GM12878 (cell line): ENCODE results near the gene SUPT4H1. TPM values are rescaled to one million over a fixed set of nuclear protein-coding genes. Genes with fewer than 3 reads are reported as not detected.

ENCODE experiments used
- ASH2L ChIP-seq: fragments of 300-600, 200-600 bp; sonication (generic); IDR thresholded peaks from 2 replicates; pipeline ENCODE4 v1.6.1; 2017; ENCODE audit warnings: low read depth, mild to moderate bottlenecking, borderline replicate concordance
- CHD1 ChIP-seq: IDR thresholded peaks from 2 replicates; pipeline ENCODE4 v1.6.1; 2012; ENCODE audit warnings: low read depth, low read length, improper control_type of control experiment
- FOXK2 ChIP-seq: fragments of 450-650 bp; IDR thresholded peaks from 2 replicates; pipeline ENCODE4 v1.6.1; 2017; ENCODE audit warnings: mild to moderate bottlenecking, moderate library complexity
- IKZF1 ChIP-seq: fragments of 450-650 bp; conservative IDR thresholded peaks from 2 replicates; pipeline ENCODE4 v1.6.1; 2017; ENCODE audit warnings: antibody characterized with exemption, mild to moderate bottlenecking
- IRF4 ChIP-seq: IDR thresholded peaks from 2 replicates; pipeline ENCODE4 v1.6.1; 2011; ENCODE audit warnings: low read depth, low read length
- NFIC ChIP-seq: IDR thresholded peaks from 2 replicates; pipeline ENCODE4 v1.6.1; 2012; ENCODE audit warnings: low read depth, mild to moderate bottlenecking, inconsistent platforms, low read length, moderate library complexity
- PAX5 ChIP-seq: IDR thresholded peaks from 2 replicates; pipeline ENCODE4 v1.6.1; 2011; ENCODE audit warnings: low read depth, low read length, borderline replicate concordance
- PML ChIP-seq: IDR thresholded peaks from 2 replicates; pipeline ENCODE4 v1.6.1; 2012; ENCODE audit warnings: low read length, inconsistent platforms
- SP1 ChIP-seq: IDR thresholded peaks from one replicate; pipeline ENCODE4 v1.6.1; 2011; ENCODE audit warnings: low read depth, low read length
- SPI1 ChIP-seq: IDR thresholded peaks from 2 replicates; pipeline ENCODE4 v1.6.1; 2011; ENCODE audit warnings: low read depth, mild to moderate bottlenecking, low read length, moderate library complexity, borderline replicate concordance; ENCODE audit not compliant: insufficient read depth
- SREBF1 ChIP-seq: IDR thresholded peaks from 2 replicates; pipeline ENCODE4 v1.6.1; 2012; ENCODE audit warnings: mild to moderate bottlenecking, low read length
- STAT1 ChIP-seq: fragments of 450-650 bp; conservative IDR thresholded peaks from 2 replicates; pipeline ENCODE4 v1.6.1; 2014; ENCODE audit warnings: antibody characterized with exemption, mild to moderate bottlenecking
- STAT3 ChIP-seq: IDR thresholded peaks from 2 replicates; pipeline ENCODE4 v1.6.1; 2011; ENCODE audit warnings: low read depth, low read length, improper control_type of control experiment
- TAF1 ChIP-seq: IDR thresholded peaks from 2 replicates; pipeline ENCODE4 v1.6.1; 2011; ENCODE audit warnings: mild to moderate bottlenecking, low read depth, low read length, borderline replicate concordance
- YY1 ChIP-seq: IDR thresholded peaks from 2 replicates; pipeline ENCODE4 v1.6.1; 2011; ENCODE audit warnings: low read depth, mild to moderate bottlenecking, low read length
- polyA plus RNA-seq, 11 experiments: library from polyadenylated mRNA; depleted of rRNA in 4 of 11; unstranded in 6 of 11; stranded (reverse) in 5 of 11; fragments of >200 nt; fragmentation: Nextera tagmentation in 4 of 11; fragmentation: Illumina TruSeq in 1 of 11; extraction: Ambion mirVana in 4 of 11; extraction: Trizol in 1 of 11; gene quantifications; 1 replicate in 1 of 11; 2 replicates in 10 of 11; pipeline versions ENCODE4 v1.2.1 to v1.2.3, GENCODE V29; 2011 to 2016; ENCODE audit warnings: inconsistent platforms in 2 of 11, missing spikeins in 2 of 11, low read depth in 1 of 11
- total RNA-seq, 4 experiments: library from RNA; depleted of rRNA in 3 of 4; stranded (reverse); fragments of >200 nt in 3 of 4; fragmentation: Illumina TruSeq in 1 of 4; extraction: Trizol in 1 of 4; gene quantifications; 2 replicates each; pipeline versions ENCODE4 v1.2.1 to v1.2.3, GENCODE V29; 2013 to 2021
- TF ChIP-seq, protein P1 (sequence below): fragments of 450-650 bp; IDR thresholded peaks from 2 replicates; pipeline ENCODE4 v1.6.1; 2017; ENCODE audit warnings: mild to moderate bottlenecking, moderate library complexity
- TF ChIP-seq, protein P2 (sequence below): fragments of 450-650 bp; IDR thresholded peaks from 2 replicates; pipeline ENCODE4 v1.6.1; 2017; ENCODE audit warnings: low read depth, mild to moderate bottlenecking, moderate library complexity
- TF ChIP-seq, protein P3 (sequence below): fragments of 150-350 bp; IDR thresholded peaks from 2 replicates; pipeline ENCODE4 v1.6.1; 2016; ENCODE audit warnings: low read depth, low read length
- TF ChIP-seq, protein P4 (sequence below): fragments of 450-650 bp; IDR thresholded peaks from 2 replicates; pipeline ENCODE4 v1.6.1; 2018; ENCODE audit warnings: mild to moderate bottlenecking, low read depth, moderate library complexity; ENCODE audit not compliant: partially characterized antibody

SUPT4H1 gene
- total and polyA plus RNA-seq, 10 of the 15 experiments (the other 5 are each of a cell fraction or from before 2014, with no cell fraction given): 83.8 to 293 (median 128) TPM

DNA sequence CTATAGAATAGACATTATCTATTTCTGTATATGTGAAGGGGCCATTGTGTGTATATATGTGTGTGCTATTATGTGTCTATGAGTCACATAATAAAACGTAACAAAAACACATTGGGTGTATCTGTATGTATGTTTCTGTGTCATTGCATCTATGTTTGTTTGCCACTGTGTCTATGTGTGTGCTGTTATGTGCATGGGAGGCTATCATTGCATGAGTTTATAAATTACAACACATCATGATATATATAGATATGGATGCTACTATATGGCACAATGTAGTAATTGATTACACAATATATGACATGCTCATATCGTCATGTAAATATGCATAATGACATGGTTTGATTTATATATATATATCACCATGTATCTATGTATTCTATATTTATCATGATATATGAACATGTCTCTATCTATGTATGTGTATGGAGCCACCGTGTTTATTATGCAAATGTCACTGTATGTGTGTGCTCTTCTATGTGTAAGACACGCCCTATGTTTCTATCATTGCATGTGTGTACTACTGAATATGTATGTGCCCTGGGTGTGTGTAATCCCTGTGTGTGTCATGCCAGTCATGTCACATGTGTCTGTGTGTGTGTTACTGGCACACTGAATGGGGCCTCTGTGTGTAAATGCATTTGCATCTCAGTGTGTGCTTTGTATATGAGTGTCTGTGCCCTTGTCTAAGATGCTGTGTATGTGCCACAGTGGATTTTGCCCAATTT, 22.0 kb downstream of the SUPT4H1 start (continued):
- TF ChIP-seq, protein P1, sequence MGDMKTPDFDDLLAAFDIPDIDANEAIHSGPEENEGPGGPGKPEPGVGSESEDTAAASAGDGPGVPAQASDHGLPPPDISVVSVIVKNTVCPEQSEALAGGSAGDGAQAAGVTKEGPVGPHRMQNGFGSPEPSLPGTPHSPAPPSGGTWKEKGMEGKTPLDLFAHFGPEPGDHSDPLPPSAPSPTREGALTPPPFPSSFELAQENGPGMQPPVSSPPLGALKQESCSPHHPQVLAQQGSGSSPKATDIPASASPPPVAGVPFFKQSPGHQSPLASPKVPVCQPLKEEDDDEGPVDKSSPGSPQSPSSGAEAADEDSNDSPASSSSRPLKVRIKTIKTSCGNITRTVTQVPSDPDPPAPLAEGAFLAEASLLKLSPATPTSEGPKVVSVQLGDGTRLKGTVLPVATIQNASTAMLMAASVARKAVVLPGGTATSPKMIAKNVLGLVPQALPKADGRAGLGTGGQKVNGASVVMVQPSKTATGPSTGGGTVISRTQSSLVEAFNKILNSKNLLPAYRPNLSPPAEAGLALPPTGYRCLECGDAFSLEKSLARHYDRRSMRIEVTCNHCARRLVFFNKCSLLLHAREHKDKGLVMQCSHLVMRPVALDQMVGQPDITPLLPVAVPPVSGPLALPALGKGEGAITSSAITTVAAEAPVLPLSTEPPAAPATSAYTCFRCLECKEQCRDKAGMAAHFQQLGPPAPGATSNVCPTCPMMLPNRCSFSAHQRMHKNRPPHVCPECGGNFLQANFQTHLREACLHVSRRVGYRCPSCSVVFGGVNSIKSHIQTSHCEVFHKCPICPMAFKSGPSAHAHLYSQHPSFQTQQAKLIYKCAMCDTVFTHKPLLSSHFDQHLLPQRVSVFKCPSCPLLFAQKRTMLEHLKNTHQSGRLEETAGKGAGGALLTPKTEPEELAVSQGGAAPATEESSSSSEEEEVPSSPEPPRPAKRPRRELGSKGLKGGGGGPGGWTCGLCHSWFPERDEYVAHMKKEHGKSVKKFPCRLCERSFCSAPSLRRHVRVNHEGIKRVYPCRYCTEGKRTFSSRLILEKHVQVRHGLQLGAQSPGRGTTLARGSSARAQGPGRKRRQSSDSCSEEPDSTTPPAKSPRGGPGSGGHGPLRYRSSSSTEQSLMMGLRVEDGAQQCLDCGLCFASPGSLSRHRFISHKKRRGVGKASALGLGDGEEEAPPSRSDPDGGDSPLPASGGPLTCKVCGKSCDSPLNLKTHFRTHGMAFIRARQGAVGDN: peak; percentile 77
- TF ChIP-seq STAT1 (0 out of 2 replicates have a peak, but pooled peaks have one; percentile 48), NFIC (no peak), STAT3 (peak; percentile 53; the same call in 1 of the 2 replicates), SREBF1 (no peak), IKZF1 (no peak), CHD1 (0 out of 2 replicates have a peak, but pooled peaks have one; percentile 66), YY1 (no peak), PAX5 (peak; percentile 90; the same call in 1 of the 2 replicates), IRF4 (no peak), SP1 (peak; percentile 22), FOXK2 (no peak; the same call in 1 of the 2 replicates), SPI1 (no peak), ASH2L (no peak), PML (no peak), TAF1 (0 out of 2 replicates have a peak, but pooled peaks have one; percentile 16)
- TF ChIP-seq, protein P2, sequence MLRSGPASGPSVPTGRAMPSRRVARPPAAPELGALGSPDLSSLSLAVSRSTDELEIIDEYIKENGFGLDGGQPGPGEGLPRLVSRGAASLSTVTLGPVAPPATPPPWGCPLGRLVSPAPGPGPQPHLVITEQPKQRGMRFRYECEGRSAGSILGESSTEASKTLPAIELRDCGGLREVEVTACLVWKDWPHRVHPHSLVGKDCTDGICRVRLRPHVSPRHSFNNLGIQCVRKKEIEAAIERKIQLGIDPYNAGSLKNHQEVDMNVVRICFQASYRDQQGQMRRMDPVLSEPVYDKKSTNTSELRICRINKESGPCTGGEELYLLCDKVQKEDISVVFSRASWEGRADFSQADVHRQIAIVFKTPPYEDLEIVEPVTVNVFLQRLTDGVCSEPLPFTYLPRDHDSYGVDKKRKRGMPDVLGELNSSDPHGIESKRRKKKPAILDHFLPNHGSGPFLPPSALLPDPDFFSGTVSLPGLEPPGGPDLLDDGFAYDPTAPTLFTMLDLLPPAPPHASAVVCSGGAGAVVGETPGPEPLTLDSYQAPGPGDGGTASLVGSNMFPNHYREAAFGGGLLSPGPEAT: no peak
- TF ChIP-seq, protein P3, sequence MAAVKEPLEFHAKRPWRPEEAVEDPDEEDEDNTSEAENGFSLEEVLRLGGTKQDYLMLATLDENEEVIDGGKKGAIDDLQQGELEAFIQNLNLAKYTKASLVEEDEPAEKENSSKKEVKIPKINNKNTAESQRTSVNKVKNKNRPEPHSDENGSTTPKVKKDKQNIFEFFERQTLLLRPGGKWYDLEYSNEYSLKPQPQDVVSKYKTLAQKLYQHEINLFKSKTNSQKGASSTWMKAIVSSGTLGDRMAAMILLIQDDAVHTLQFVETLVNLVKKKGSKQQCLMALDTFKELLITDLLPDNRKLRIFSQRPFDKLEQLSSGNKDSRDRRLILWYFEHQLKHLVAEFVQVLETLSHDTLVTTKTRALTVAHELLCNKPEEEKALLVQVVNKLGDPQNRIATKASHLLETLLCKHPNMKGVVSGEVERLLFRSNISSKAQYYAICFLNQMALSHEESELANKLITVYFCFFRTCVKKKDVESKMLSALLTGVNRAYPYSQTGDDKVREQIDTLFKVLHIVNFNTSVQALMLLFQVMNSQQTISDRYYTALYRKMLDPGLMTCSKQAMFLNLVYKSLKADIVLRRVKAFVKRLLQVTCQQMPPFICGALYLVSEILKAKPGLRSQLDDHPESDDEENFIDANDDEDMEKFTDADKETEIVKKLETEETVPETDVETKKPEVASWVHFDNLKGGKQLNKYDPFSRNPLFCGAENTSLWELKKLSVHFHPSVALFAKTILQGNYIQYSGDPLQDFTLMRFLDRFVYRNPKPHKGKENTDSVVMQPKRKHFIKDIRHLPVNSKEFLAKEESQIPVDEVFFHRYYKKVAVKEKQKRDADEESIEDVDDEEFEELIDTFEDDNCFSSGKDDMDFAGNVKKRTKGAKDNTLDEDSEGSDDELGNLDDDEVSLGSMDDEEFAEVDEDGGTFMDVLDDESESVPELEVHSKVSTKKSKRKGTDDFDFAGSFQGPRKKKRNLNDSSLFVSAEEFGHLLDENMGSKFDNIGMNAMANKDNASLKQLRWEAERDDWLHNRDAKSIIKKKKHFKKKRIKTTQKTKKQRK: peak; percentile 39; the same call in 1 of the 2 replicates
- TF ChIP-seq, protein P4, sequence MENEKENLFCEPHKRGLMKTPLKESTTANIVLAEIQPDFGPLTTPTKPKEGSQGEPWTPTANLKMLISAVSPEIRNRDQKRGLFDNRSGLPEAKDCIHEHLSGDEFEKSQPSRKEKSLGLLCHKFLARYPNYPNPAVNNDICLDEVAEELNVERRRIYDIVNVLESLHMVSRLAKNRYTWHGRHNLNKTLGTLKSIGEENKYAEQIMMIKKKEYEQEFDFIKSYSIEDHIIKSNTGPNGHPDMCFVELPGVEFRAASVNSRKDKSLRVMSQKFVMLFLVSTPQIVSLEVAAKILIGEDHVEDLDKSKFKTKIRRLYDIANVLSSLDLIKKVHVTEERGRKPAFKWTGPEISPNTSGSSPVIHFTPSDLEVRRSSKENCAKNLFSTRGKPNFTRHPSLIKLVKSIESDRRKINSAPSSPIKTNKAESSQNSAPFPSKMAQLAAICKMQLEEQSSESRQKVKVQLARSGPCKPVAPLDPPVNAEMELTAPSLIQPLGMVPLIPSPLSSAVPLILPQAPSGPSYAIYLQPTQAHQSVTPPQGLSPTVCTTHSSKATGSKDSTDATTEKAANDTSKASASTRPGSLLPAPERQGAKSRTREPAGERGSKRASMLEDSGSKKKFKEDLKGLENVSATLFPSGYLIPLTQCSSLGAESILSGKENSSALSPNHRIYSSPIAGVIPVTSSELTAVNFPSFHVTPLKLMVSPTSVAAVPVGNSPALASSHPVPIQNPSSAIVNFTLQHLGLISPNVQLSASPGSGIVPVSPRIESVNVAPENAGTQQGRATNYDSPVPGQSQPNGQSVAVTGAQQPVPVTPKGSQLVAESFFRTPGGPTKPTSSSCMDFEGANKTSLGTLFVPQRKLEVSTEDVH: peak; percentile 45
